GM23338 (cell line): Measurements from ENCODE around the gene PTGER4. TPM values are rescaled to one million over a fixed set of nuclear protein-coding genes. Genes with fewer than 3 reads are reported as not detected.

Source experiments
- ATAC-seq: fragments of 200-7000 bp; cut with Tn5 transposase; 3 replicates; pipeline ENCODE4 v1.9.1; 2020
- DNase-seq: peaks from one replicate; pipeline ENCODE4 v3.0.0-alpha.2; 2015; ENCODE audit warnings: low spot score
- H2AFZ ChIP-seq: fragments of 200-600 bp; sonication (generic); 2 replicates; pipeline ENCODE4 v1.8.0; 2016; ENCODE audit warnings: antibody characterized with exemption, mild to moderate bottlenecking, moderate library complexity
- H3F3A ChIP-seq: fragments of 200-600 bp; sonication (generic); replicated peaks from 2 replicates; pipeline ENCODE4 v1.8.0; 2017; ENCODE audit warnings: antibody characterized with exemption, mixed run types, low read depth
- H3K27ac ChIP-seq: fragments of 200-600 bp; sonication (generic); 2 replicates; pipeline ENCODE4 v1.6.1; 2016; ENCODE audit warnings: low read depth
- H3K27me3 ChIP-seq: fragments of 200-600 bp; sonication (generic); 2 replicates; pipeline ENCODE4 v1.8.0; 2016; ENCODE audit warnings: mild to moderate bottlenecking, mixed run types, moderate library complexity; ENCODE audit not compliant: insufficient read depth
- H3K36me3 ChIP-seq: fragments of 200-600 bp; sonication (generic); 2 replicates; pipeline ENCODE4 v1.8.0; 2016; ENCODE audit warnings: mild to moderate bottlenecking; ENCODE audit not compliant: insufficient read depth
- H3K4me1 ChIP-seq: fragments of 200-600 bp; sonication (generic); 2 replicates; pipeline ENCODE4 v1.8.0; 2016; ENCODE audit warnings: mild to moderate bottlenecking, moderate library complexity; ENCODE audit not compliant: insufficient read depth
- H3K4me2 ChIP-seq: fragments of 200-600 bp; sonication (generic); 2 replicates; pipeline ENCODE4 v1.7.1; 2017; ENCODE audit warnings: mixed run types
- H3K4me3 ChIP-seq: fragments of 200-600 bp; sonication (generic); 2 replicates; pipeline ENCODE4 v1.6.1; 2016; ENCODE audit warnings: mixed run types
- H3K79me2 ChIP-seq: fragments of 200-600 bp; sonication (generic); replicated peaks from 2 replicates; pipeline ENCODE4 v1.8.0; 2017; ENCODE audit warnings: mild to moderate bottlenecking; ENCODE audit not compliant: insufficient read depth
- H3K9me2 ChIP-seq: fragments of 200-600 bp; sonication (generic); 2 replicates; pipeline ENCODE4 v1.8.0; 2017; ENCODE audit not compliant: insufficient read depth
- H4K20me1 ChIP-seq: fragments of 200-600 bp; sonication (generic); replicated peaks from 2 replicates; pipeline ENCODE4 v1.8.0; 2017; ENCODE audit warnings: mild to moderate bottlenecking; ENCODE audit not compliant: insufficient read depth
- H3K27ac Mint-ChIP-seq: 2 replicates; pipeline ENCODE4 v1.8.0; 2020; ENCODE audit warnings: inconsistent platforms, mild to moderate bottlenecking, moderate library complexity, mixed read lengths
- H3K27me3 Mint-ChIP-seq: 3 replicates; pipeline ENCODE4 v1.8.0; 2022; ENCODE audit warnings: low read depth, mild to moderate bottlenecking, moderate library complexity, mixed read lengths, inconsistent platforms; ENCODE audit not compliant: insufficient read depth, poor library complexity
- H3K36me3 Mint-ChIP-seq: 3 replicates; pipeline ENCODE4 v1.8.0; 2021; ENCODE audit warnings: low read depth, mild to moderate bottlenecking, inconsistent platforms, moderate library complexity, mixed read lengths
- H3K4me1 Mint-ChIP-seq: 3 replicates; pipeline ENCODE4 v1.8.0; 2020; ENCODE audit warnings: mild to moderate bottlenecking, inconsistent platforms, mixed read lengths
- H3K4me3 Mint-ChIP-seq: 3 replicates; pipeline ENCODE4 v1.8.0; 2021; ENCODE audit warnings: moderate library complexity, mild to moderate bottlenecking, inconsistent platforms, mixed read lengths
- H3K9me3 Mint-ChIP-seq: 3 replicates; pipeline ENCODE4 v1.8.0; 2020; ENCODE audit warnings: moderate library complexity, mild to moderate bottlenecking, inconsistent platforms, mixed read lengths
- CREB1 ChIP-seq: fragments of 250-450 bp; sonication (Bioruptor Pico); IDR thresholded peaks from 2 replicates; pipeline ENCODE4 v1.5.0; 2020; ENCODE audit warnings: low read depth, mild to moderate bottlenecking, moderate library complexity
- EZH2 ChIP-seq: fragments of 200-600 bp; sonication (generic); IDR thresholded peaks from one replicate; pipeline ENCODE4 v1.8.0; 2017; ENCODE audit warnings: antibody characterized with exemption, mild to moderate bottlenecking, low read depth; ENCODE audit not compliant: unreplicated experiment
- EZH2phosphoT487 ChIP-seq: fragments of 200-600 bp; sonication (generic); IDR thresholded peaks from one replicate; pipeline ENCODE4 v1.8.1; 2018; ENCODE audit warnings: antibody characterized with exemption; ENCODE audit not compliant: unreplicated experiment
- NANOG ChIP-seq: IDR thresholded peaks from 2 replicates; pipeline ENCODE4 v1.6.1; 2016; ENCODE audit warnings: antibody characterized with exemption, borderline replicate concordance
- POLR2AphosphoS5 ChIP-seq: IDR thresholded peaks from 2 replicates; pipeline ENCODE4 v1.6.1; 2016; ENCODE audit warnings: antibody characterized with exemption, low read depth
- STAT1 ChIP-seq: IDR thresholded peaks from one replicate; pipeline ENCODE4 v1.6.1; 2016; ENCODE audit warnings: antibody characterized with exemption; ENCODE audit not compliant: unreplicated experiment
- ZNF114 ChIP-seq: fragments of 250-450 bp; sonication (Bioruptor Pico); IDR thresholded peaks from 2 replicates; pipeline ENCODE4 v1.5.0; 2020; ENCODE audit warnings: mild to moderate bottlenecking, moderate library complexity
- ZNF331 ChIP-seq: fragments of 250-450 bp; sonication (Bioruptor Pico); IDR thresholded peaks from 2 replicates; pipeline ENCODE4 v1.5.0; 2020; ENCODE audit warnings: low read depth, mild to moderate bottlenecking, moderate library complexity
- polyA plus RNA-seq: library from polyadenylated mRNA; unstranded; fragments of >200 nt; fragmentation: Nextera tagmentation; extraction: Ambion mirVana; gene quantifications from 2 replicates; pipeline ENCODE4 v1.2.1, GENCODE V29; 2016
- total RNA-seq: library from RNA; depleted of rRNA; stranded (reverse); fragments of >200 nt; shearing (Covaris generic); gene quantifications from 2 replicates; pipeline ENCODE4 v1.2.3, GENCODE V29; 2014
- TF ChIP-seq, protein P1 (sequence below): fragments of 250-450 bp; sonication (Bioruptor Pico); IDR thresholded peaks from 2 replicates; pipeline ENCODE4 v1.5.0; 2020; ENCODE audit warnings: mild to moderate bottlenecking, moderate library complexity
- TF ChIP-seq, protein P2 (sequence below), 2 experiments: fragments of 200-600 bp in 1 of 2; sonication (generic) in 1 of 2; conservative IDR thresholded peaks; 2 replicates each; pipeline versions ENCODE4 v1.5.1 to v1.6.1; 2016 to 2017; ENCODE audit warnings: antibody characterized with exemption in 2 of 2, low read depth in 2 of 2, mild to moderate bottlenecking in 2 of 2, moderate library complexity in 1 of 2
- TF ChIP-seq, protein P3 (sequence below): IDR thresholded peaks from one replicate; pipeline ENCODE4 v1.6.1; 2018; ENCODE audit warnings: antibody characterized with exemption; ENCODE audit not compliant: unreplicated experiment

The PTGER4 gene
- total and polyA plus RNA-seq, 2 experiments from 2014 or later, result 0.82 to 4.4 TPM

DNA sequence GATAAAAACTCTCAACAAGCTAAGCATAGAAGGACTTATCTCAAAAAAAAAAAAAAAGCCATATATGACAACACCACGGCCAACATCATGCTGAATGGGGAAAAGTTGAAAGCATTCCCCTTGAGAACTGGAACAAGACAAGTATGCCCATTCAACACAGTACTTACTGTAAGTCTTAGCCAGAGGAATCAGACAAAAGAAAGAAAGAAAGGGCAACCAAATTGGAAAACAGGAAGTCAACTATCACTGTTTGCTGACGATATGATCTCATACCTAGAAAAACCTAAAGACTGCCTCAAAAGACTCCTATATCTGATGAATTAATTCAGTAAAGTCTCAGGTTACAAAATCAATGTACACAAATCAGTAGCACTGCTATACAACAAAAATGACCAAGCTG, 24.6 kb upstream of the PTGER4 start:
- H3K4me1 ChIP-seq, result no peaks in the 10 kb centered on the region
- no peak for DNase-seq
- H3K4me3 Mint-ChIP-seq, result no peak overlapping the region

More for the DNA sequence above, 24.6 kb upstream of the PTGER4 start:
- no peak overlapping the region for H3K4me2 ChIP-seq
- no peak overlapping the region for H3K4me3 ChIP-seq
- Mint-ChIP-seq H3K27ac (no peak overlapping the region), H3K9me3 (no peaks in the 10 kb centered on the region), H3K27me3 (peaks cover 2% of the 10 kb centered on the region), H3K36me3 (no peaks in the 10 kb centered on the region), H3K4me1 (no peaks in the 10 kb centered on the region)
- H3K9me2 ChIP-seq, result no peaks in the 10 kb centered on the region
- no peak for TF ChIP-seq CREB1 (CRISPR knock-in tag)
- TF ChIP-seq, protein P1, sequence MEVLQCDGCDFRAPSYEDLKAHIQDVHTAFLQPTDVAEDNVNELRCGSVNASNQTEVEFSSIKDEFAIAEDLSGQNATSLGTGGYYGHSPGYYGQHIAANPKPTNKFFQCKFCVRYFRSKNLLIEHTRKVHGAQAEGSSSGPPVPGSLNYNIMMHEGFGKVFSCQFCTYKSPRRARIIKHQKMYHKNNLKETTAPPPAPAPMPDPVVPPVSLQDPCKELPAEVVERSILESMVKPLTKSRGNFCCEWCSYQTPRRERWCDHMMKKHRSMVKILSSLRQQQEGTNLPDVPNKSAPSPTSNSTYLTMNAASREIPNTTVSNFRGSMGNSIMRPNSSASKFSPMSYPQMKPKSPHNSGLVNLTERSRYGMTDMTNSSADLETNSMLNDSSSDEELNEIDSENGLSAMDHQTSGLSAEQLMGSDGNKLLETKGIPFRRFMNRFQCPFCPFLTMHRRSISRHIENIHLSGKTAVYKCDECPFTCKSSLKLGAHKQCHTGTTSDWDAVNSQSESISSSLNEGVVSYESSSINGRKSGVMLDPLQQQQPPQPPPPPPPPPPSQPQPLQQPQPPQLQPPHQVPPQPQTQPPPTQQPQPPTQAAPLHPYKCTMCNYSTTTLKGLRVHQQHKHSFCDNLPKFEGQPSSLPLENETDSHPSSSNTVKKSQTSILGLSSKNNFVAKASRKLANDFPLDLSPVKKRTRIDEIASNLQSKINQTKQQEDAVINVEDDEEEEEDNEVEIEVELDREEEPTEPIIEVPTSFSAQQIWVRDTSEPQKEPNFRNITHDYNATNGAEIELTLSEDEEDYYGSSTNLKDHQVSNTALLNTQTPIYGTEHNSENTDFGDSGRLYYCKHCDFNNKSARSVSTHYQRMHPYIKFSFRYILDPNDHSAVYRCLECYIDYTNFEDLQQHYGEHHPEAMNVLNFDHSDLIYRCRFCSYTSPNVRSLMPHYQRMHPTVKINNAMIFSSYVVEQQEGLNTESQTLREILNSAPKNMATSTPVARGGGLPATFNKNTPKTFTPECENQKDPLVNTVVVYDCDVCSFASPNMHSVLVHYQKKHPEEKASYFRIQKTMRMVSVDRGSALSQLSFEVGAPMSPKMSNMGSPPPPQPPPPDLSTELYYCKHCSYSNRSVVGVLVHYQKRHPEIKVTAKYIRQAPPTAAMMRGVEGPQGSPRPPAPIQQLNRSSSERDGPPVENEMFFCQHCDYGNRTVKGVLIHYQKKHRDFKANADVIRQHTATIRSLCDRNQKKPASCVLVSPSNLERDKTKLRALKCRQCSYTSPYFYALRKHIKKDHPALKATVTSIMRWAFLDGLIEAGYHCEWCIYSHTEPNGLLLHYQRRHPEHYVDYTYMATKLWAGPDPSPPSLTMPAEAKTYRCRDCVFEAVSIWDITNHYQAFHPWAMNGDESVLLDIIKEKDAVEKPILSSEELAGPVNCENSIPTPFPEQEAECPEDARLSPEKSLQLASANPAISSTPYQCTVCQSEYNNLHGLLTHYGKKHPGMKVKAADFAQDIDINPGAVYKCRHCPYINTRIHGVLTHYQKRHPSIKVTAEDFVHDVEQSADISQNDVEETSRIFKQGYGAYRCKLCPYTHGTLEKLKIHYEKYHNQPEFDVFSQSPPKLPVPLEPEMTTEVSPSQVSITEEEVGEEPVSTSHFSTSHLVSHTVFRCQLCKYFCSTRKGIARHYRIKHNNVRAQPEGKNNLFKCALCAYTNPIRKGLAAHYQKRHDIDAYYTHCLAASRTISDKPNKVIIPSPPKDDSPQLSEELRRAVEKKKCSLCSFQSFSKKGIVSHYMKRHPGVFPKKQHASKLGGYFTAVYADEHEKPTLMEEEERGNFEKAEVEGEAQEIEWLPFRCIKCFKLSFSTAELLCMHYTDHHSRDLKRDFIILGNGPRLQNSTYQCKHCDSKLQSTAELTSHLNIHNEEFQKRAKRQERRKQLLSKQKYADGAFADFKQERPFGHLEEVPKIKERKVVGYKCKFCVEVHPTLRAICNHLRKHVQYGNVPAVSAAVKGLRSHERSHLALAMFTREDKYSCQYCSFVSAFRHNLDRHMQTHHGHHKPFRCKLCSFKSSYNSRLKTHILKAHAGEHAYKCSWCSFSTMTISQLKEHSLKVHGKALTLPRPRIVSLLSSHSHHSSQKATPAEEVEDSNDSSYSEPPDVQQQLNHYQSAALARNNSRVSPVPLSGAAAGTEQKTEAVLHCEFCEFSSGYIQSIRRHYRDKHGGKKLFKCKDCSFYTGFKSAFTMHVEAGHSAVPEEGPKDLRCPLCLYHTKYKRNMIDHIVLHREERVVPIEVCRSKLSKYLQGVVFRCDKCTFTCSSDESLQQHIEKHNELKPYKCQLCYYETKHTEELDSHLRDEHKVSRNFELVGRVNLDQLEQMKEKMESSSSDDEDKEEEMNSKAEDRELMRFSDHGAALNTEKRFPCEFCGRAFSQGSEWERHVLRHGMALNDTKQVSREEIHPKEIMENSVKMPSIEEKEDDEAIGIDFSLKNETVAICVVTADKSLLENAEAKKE (CRISPR knock-in tag), result no peak
- no peak for TF ChIP-seq POLR2AphosphoS5
- TF ChIP-seq EZH2phosphoT487, result no peak
- TF ChIP-seq, protein P2, sequence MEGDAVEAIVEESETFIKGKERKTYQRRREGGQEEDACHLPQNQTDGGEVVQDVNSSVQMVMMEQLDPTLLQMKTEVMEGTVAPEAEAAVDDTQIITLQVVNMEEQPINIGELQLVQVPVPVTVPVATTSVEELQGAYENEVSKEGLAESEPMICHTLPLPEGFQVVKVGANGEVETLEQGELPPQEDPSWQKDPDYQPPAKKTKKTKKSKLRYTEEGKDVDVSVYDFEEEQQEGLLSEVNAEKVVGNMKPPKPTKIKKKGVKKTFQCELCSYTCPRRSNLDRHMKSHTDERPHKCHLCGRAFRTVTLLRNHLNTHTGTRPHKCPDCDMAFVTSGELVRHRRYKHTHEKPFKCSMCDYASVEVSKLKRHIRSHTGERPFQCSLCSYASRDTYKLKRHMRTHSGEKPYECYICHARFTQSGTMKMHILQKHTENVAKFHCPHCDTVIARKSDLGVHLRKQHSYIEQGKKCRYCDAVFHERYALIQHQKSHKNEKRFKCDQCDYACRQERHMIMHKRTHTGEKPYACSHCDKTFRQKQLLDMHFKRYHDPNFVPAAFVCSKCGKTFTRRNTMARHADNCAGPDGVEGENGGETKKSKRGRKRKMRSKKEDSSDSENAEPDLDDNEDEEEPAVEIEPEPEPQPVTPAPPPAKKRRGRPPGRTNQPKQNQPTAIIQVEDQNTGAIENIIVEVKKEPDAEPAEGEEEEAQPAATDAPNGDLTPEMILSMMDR (conservative IDR thresholded peaks at IDR 0.05; ENCODE audit: low read depth in 2 of 2), result no peak
- TF ChIP-seq ZNF331 (CRISPR knock-in tag), result no peak
- no peak for TF ChIP-seq STAT1
- TF ChIP-seq, protein P3, sequence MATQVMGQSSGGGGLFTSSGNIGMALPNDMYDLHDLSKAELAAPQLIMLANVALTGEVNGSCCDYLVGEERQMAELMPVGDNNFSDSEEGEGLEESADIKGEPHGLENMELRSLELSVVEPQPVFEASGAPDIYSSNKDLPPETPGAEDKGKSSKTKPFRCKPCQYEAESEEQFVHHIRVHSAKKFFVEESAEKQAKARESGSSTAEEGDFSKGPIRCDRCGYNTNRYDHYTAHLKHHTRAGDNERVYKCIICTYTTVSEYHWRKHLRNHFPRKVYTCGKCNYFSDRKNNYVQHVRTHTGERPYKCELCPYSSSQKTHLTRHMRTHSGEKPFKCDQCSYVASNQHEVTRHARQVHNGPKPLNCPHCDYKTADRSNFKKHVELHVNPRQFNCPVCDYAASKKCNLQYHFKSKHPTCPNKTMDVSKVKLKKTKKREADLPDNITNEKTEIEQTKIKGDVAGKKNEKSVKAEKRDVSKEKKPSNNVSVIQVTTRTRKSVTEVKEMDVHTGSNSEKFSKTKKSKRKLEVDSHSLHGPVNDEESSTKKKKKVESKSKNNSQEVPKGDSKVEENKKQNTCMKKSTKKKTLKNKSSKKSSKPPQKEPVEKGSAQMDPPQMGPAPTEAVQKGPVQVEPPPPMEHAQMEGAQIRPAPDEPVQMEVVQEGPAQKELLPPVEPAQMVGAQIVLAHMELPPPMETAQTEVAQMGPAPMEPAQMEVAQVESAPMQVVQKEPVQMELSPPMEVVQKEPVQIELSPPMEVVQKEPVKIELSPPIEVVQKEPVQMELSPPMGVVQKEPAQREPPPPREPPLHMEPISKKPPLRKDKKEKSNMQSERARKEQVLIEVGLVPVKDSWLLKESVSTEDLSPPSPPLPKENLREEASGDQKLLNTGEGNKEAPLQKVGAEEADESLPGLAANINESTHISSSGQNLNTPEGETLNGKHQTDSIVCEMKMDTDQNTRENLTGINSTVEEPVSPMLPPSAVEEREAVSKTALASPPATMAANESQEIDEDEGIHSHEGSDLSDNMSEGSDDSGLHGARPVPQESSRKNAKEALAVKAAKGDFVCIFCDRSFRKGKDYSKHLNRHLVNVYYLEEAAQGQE, result no peak
- TF ChIP-seq NANOG, result no peak
- no peak for TF ChIP-seq ZNF114 (CRISPR knock-in tag)
- TF ChIP-seq EZH2, result no peak
- ATAC-seq, result no peak
- H3K79me2 ChIP-seq, result no peaks in the 10 kb centered on the region
- H4K20me1 ChIP-seq, result no peaks in the 10 kb centered on the region
- no peaks in the 10 kb centered on the region for H3K36me3 ChIP-seq
- no peak overlapping the region for H3K27ac ChIP-seq
- no peak overlapping the region for H2AFZ ChIP-seq
- H3F3A ChIP-seq, result no peaks in the 10 kb centered on the region
- no peaks in the 10 kb centered on the region for H3K27me3 ChIP-seq
